Nucleus accumbens (tissue), 56 donors: ENCODE data around the gene APOO.

Experiments
- DNase-seq, 56 donors: peaks; one replicate each; lab custom pipeline; 2025; lab: John Stamatoyannopoulos, UW

APOO gene

GRCh38 chrX:23907498-23908218, at the start of gene APOO, which contains the start of gene CXorf58:
APOO (minus strand) TSS chrX:23907938; CDS start chrX:23907702, 236 bp downstream.
CXorf58 (plus strand) TSS chrX:23908006; CDS start chrX:23910303, 2,297 bp downstream.
- DNase-seq = peak in 55 of 56 donors; percentile 27 to 94 (median 82)

GRCh38 chrX:23954396-23954795, 46.7 kb upstream of the APOO start:
- no peak for DNase-seq

GRCh38 chrX:23953908-23954269, 46.2 kb upstream of the APOO start:
- DNase-seq = no peak

GRCh38 chrX:23952984-23953907, 45.5 kb upstream of the APOO start:
- DNase-seq = peak in 5 of 56 donors; percentile 0 to 1 (median 0)

DNA sequence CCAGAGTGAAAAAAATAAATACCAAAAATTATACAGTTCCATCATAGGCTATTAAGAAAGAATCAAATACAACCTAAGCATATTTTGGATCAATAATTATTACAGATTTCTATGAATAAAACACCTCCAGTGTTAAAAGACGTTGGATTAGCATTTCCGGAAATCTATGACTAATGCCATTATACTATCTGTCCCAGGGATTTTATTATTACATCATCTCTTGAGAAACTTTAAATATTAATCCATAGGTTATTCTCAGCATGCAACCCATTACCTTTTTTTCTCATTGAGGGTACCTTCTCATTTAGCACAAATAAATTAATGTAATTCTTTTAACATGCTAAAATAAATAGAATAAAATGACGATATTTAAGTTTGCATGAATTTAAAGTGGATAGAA, 44.7 kb upstream of the APOO start:
- no peak for DNase-seq

DNA sequence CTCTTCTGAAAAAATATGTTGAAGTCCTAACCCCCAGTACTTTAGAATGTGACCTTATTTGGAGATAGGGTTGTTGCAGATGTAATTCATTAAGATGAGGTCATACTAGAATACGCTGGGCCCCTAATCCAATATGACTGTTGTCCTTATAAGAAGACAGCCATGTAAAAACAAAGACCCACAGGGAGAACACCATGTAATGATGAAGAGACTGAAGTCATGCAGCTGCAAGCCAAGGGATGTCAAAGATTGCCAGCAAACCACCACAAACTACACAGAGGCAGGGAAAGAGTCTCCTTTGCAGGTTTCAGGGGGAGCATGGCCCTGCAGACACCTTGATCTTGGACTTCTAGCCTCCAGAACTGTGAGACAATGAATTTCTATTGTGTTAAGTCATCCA, 37.5 kb upstream of the APOO start:
- DNase-seq = no peak

- DNase-seq = no peak
Observed at GRCh38 chrX:23944234-23944633, 36.5 kb upstream of the APOO start.

DNA sequence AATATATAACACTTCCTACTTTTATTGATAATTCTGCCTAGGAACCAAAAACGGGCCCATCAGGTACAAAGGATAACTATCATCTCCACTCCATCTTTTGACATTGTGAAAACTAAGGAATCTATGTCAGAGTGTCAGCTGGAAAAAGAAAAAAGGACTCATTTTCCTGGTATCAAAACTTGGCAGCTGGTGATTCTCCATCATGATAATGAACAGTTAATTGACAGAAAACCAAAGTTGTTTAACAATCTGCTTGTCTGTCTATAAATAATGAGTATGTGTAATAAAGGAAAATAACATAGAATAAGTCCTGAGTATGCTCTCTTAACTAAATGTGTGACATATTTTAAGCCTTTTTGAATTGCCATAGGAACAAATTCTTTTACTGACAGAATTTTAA, 31.5 kb upstream of the APOO start:
- no peak for DNase-seq

GRCh38 chrX:23938690-23939089, 31.0 kb upstream of the APOO start:
- DNase-seq = no peak

- DNase-seq = no peak
Observed at GRCh38 chrX:23937100-23937499, 29.4 kb upstream of the APOO start.

DNA sequence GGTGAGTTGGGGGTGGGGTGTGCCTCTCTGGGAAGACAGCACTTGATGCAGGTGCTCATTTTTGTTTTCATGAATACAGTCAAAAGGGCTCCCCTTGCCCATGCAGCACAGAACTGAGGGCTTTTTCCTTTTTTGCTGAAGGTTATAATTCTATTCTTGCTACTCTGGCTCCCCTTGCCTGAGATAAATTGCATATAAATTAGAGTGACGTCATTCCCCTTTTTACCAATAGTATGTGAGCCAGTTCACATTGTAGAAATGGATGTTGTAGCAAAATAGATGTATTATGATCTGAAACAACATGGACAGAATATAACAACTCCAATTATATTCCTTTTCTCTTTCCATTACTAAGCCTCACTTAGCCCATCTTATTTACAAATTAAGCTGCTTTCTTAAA, 28.4 kb upstream of the APOO start:
- DNase-seq = no peak

- no peak for DNase-seq
Observed at GRCh38 chrX:23935106-23935505, 27.4 kb upstream of the APOO start.

- DNase-seq = no peak
Observed at GRCh38 chrX:23932046-23932445, 24.3 kb upstream of the APOO start.

DNA sequence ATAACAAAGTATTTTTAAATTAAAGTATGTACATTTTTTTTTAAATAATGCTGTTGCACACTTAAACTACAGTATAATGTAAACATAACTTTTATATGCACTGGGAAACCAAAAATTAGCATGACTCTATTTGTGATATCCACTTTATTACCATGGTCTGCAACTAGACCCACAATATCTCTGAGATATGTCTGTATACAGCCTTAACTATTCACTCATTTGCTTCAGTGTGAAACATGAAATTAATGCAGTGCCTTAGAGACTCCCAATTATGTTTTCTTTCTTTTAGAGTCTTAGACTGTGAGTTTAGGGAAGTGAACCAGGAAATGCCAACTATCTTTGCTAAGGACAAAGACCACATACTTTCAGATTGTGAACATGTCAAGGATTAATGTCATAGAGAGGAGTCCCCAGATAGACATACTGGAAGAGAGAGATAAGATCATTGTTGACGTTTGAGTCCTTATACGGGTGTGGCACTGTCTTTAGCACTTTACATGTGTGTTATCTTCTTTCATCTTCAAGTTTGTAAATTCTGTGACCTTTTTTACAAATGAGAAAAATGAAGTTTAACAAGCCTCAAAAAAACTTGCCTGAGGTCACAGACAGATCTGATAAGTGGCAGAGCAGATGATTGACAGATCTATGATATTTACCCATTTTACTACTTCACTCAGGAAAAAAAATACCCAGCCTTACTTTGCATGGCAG, 23.3 kb upstream of the APOO start:
- DNase-seq = no peak

DNA sequence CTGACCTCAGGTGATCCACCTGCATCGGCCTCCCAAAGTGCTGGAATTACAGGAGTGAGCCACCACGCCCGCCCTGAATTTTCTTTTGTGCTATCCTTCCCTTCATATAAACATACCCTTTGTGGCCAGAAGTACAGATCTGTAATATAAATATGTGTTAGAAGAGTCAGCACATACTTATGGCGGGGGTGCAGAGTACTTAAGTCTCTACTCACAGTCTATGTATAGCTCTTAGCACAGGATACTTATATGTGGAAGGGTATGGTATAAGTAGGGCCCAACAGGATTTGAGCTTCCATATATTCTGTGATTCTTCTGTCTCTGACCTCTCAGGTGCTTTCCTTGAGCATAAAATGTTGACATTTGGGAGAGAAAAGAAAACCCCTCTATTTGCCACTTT, 18.3 kb upstream of the APOO start:
- no peak for DNase-seq

- DNase-seq = no peak
Observed at GRCh38 chrX:23919706-23920320, 12.1 kb upstream of the APOO start.

DNA sequence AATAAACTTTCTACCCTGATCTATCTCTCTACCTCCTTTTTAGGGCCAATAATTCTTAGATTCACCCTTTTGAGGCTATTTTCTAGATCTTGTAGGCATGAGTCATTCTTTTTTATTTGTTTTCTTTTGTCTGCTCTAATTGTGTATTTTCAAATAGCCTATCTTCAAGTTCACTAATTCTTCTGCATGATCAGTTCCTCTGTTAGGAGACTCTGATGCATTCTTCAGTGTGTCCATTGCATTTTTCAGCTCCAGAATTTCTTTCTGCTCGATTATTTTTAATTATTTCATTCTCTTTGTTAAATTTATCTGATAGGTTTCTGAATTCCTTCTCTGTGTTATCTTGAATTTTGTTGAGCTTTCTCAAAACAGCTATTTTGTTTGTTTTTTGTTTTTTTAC, 11.4 kb upstream of the APOO start:
- DNase-seq = no peak

- no peak for DNase-seq
Observed at GRCh38 chrX:23911126-23911835, 3.5 kb upstream of the APOO start.

DNA sequence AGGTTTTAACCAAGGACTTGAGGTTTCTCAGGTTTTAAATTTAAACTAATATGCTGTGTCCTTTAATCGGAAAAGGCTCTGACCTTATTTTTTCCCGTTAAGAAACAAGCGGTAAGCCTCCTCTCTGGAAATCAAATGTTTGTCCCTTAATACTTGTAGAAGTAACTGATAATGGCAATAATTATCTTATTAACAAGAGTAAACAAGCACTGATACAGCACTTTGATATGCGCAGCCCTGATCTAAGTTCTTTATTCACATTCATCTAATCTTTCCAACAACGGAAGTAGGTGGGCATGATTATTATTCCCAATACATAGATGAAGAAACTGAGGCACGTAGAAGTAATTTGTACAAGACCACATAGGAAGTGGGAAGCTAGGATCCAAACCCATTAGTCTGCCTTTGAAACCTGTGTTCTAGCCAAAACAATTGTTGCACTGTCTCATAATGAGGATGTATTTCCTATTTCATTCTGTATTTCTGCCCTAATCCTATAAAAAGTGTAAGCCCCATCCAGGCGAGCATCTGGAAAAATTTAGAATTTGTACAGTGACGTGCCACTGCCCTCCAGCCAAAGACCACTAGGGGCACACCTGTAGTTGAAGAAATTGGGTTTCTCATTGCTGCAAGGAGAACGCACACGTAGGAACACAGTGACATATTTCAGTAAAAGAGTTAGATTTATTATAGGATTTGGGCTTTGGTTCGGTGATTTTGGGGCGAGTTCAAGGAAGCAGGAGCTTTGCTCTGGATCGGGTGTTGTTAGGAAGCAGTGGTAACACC, 674 bp upstream of the APOO start:
- DNase-seq = peak in 1 of 56 donors; percentile 1
